ENCODE measurements around the gene KLHDC3.
A peak's percentile ranks its signal among the peaks of the same experiment; 100 is the strongest.

Gene KLHDC3

GRCh38 chr6:42979523-42980177 is 34.4 kb upstream of the KLHDC3 start:
- TF ChIP-seq CTCF (conservative IDR thresholded peaks at IDR 0.05): no peak
- H3K27ac ChIP-seq: peak overlapping the region; percentile 89

GRCh38 chr6:42981836-42982235 is 32.2 kb upstream of the KLHDC3 start:
- H3K27ac ChIP-seq: no peak overlapping the region
- TF ChIP-seq CTCF (conservative IDR thresholded peaks at IDR 0.05): no peak

GRCh38 chr6:42984001-42984923 is 29.8 kb upstream of the KLHDC3 start, which contains the start of gene PPP2R5D:
Gene PPP2R5D, plus strand, starts transcription at chr6:42984570. Its CDS starts 108 bp downstream, at chr6:42984678.
- H3K27ac ChIP-seq: peak within 1 kb of the TSS; percentile 84
- no peak for TF ChIP-seq CTCF (conservative IDR thresholded peaks at IDR 0.05)

GRCh38 chr6:42984924-42985475 is 29.0 kb upstream of the KLHDC3 start:
- TF ChIP-seq CTCF (conservative IDR thresholded peaks at IDR 0.05): no peak
- peak overlapping the region; percentile 84 for H3K27ac ChIP-seq

GRCh38 chr6:42987533-42988451 is 26.3 kb upstream of the KLHDC3 start:
- no peak for TF ChIP-seq CTCF (conservative IDR thresholded peaks at IDR 0.05)
- H3K27ac ChIP-seq: no peak overlapping the region

- H3K27ac ChIP-seq: no peak overlapping the region
- no peak for TF ChIP-seq CTCF (conservative IDR thresholded peaks at IDR 0.05)
These were observed 25.5 kb upstream of the KLHDC3 start for GRCh38 chr6:42988486-42989020.
